HG03066 (cell line): Measurements from ENCODE around the gene SLC19A2.

Experiments used
- ATAC-seq: cut with Tn5 transposase; IDR thresholded peaks from one replicate; pipeline ENCODE4 v1.9.1; 2021; ENCODE audit warnings: low read depth; ENCODE audit not compliant: unreplicated experiment

The SLC19A2 gene

GRCh38 chr1:169478094-169478672, 7.6 kb downstream of the SLC19A2 start:
- ATAC-seq = no peak

DNA sequence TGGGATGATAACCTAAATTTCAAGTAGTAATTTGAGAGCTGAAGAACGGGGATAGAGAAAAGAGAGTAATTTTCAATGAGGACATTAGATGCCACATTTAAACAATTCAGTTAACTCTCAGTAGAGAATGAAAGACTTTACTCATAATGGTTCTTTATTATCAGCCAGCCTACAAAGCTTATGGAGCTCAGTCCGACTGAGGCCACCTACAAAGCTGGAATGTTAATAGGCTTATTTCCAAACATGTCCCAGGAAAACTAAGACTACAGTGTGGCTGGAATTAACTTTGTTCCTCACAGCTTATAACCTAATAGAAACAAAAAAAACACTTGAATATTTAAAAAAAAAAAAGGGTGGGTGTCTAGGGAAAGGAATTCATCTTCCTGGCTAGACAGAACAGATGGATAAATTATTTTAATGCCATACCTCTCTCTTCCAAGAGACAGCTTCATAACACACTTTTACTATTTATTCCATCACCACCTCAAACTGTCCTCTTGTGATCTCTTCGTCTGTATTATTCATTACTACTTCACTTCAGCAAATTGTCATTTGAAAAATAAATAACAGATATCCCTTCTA, 9.8 kb downstream of the SLC19A2 start:
- ATAC-seq = no peak

- no peak for ATAC-seq
Measured at GRCh38 chr1:169474302-169474995, 11.3 kb downstream of the SLC19A2 start.

GRCh38 chr1:169473347-169473746, 12.4 kb downstream of the SLC19A2 start:
- ATAC-seq = no peak

DNA sequence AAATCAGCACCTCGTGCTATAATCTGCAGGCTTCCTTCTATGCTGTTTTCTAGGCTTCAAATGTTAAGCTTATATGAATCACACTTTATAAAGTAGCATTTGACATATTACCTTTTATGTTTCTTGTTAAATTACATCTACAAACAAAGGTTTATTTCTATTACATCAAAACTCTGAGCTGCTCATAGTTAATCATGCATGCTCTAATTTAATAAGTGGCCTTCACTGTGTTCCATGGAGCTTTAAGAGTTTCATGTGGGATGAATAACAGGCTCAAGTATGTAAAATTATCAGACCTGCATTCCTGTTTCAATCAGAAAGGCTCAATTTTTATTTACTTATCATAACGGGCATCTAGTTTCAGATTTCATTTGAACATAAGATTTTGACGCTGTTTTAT, 13.0 kb downstream of the SLC19A2 start:
- no peak for ATAC-seq

GRCh38 chr1:169468982-169469381, 16.8 kb downstream of the SLC19A2 start:
- ATAC-seq = no peak

- ATAC-seq = no peak
Measured at GRCh38 chr1:169466259-169467230, 19.2 kb downstream of the SLC19A2 start.

GRCh38 chr1:169465281-169465680, 20.5 kb downstream of the SLC19A2 start:
- no peak for ATAC-seq

GRCh38 chr1:169462385-169462784, 23.4 kb downstream of the SLC19A2 start:
- ATAC-seq = no peak

- no peak for ATAC-seq
Measured at GRCh38 chr1:169461390-169462000, 24.2 kb downstream of the SLC19A2 start.

DNA sequence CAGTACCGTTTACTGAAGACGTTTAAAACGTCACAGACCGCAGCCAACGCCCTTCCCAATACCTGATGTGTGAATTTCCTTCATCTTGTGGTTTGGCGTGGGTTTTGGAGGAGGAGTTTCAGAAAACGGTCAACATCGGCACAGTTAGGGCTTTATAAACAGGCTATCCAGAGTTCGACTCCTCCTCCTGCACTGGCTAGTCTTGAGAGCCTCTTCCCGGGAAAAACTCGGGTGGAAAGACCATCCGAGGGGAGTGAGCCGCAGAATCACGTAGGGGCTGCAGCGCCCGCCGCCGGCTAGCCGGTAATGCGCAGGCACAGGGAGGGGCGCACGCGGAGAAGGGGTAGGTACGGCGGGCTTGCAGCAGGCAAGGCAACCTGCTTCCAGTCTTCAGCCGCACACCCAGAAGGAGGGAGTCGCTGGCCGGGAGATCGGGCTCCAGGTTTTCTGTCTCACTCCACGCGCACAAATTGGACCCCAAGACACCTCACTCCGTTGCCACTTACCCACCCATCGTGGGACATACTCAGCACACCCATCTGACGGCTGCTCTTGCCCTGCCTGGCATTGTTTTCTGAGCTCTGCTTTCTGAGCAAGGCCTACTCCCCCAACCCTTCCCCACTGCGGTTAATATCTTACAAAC, 25.4 kb downstream of the SLC19A2 start:
- no peak for ATAC-seq

DNA sequence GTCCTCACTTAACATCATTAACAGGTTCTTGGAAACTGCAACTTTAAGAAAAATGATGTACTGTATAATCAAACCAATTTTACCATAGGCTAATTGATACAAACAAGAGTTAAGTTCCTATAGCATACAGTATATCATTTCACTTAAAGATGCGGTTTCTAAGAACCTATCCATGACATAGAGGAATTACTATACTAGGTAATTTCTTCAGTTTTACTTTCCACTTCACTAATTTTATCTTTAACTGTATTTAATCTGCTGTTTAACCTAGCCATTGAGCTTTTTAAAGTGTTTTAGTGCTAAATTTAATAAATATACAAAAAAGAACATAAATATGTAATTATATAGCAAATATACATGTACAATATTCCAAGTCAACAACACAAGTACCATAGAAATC, 28.3 kb downstream of the SLC19A2 start:
- no peak for ATAC-seq

GRCh38 chr1:169456029-169456428, 29.7 kb downstream of the SLC19A2 start:
- no peak for ATAC-seq

- ATAC-seq = no peak
Measured at GRCh38 chr1:169452921-169453320, 32.8 kb downstream of the SLC19A2 start.

- no peak for ATAC-seq
Measured at GRCh38 chr1:169451218-169451824, 34.4 kb downstream of the SLC19A2 start.

GRCh38 chr1:169443923-169444322, 41.8 kb downstream of the SLC19A2 start:
- ATAC-seq = no peak

DNA sequence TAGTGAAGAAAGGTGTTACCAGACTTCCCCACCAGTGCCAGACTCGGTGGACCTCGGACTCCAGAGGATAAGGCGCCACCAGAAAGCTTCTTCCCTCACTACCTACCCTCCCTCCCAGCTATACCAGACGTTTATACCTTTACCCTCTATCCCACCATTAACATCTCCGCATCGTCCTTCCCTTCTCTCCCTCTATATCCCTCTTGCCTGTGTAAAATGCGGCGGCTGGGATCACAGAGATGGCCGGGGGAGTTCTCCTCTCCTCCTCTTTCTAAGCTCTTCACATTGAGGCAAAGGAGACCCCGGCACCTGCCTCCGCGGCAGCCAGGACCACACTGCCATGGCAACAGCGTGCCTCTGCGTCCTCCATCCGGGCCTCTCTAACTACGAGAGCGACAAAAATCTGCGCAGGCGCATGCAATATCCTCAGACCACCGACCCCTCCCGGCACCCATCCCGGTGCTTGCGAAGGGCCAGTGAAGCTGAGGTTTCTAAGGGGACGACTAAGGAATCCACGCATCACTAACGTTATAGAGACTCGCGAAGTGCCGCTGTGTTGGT, 58.6 kb downstream of the SLC19A2 start, which contains the start of gene CCDC181:
Gene CCDC181, minus strand, starts transcription at position 394 of the 561 bp plus-strand sequence. CDS start 2,547 bp downstream, outside the sequence.
- ATAC-seq = no peak

DNA sequence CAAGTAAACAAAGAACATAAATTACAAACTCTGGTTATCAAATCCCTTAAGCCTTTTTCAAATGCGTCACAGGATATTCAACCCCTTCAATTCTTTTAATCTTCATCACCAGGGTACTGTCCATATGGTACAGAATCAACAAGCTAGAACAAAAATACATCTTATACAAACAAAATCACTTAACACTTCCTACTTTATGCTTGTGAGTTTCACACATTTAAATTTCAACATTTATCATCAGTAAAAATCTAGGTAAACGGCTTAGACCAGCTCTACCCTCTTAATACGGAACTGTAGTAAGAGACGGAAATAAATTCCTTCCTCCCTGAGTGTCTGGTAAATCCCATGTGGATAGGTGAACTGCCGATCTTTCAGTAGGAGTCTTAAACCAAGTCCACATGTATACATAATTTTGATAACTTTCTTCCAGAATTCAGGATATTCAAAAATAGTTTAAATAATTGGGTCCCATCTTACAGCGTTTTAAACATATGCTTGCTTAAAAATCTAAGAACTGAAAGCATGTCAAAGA, 59.5 kb downstream of the SLC19A2 start:
- ATAC-seq = no peak

GRCh38 chr1:169421309-169421708, 64.4 kb downstream of the SLC19A2 start:
- no peak for ATAC-seq
